Adipose tissue (tissue), 3 donors: Measurements from ENCODE around the gene RPS28. TPM values are rescaled to one million over a fixed set of nuclear protein-coding genes. Genes with fewer than 3 reads are reported as not detected.

Source experiments
- H3K27ac ChIP-seq: one replicate; pipeline ENCODE4 v1.5.1; 2013; ENCODE audit warnings: low read depth, low read length
- WGBS, 3 donors: extraction: QIAGEN DNeasy Blood & Tissue Kit; methylation state at CpG; one replicate each; pipeline ENCODE4 v1.1.7; 2013; 5-methylcytosine and 5-hydroxymethylcytosine counted together
- polyA plus RNA-seq, 3 donors: library from polyadenylated mRNA; stranded (reverse); fragments of 200-250 nt; gene quantifications; one replicate each; pipeline ENCODE4 v1.2.3, GENCODE V29; 2013
- donor health status: healthy with polysubstance abuse.
- donor health status: Bipolar disorder and iron deficiency.
- donor health status: healthy.

Gene RPS28
- polyA plus RNA-seq, 3 donors, result 541 to 965 (median 935) TPM

GRCh38 chr19:8363803-8364771 lies 42.8 kb downstream of the RPS28 start, which contains the start of gene ANGPTL4:
TSS of gene ANGPTL4 (plus strand) at chr19:8364155. CDS start at chr19:8364322, 167 bp downstream.
- peak within 1 kb of the TSS; percentile 90 for H3K27ac ChIP-seq
- 1 to 2% (median 1%) methylated on average over 72 to 81 of the region's 81 CpGs for WGBS, 3 donors

GRCh38 chr19:8366121-8366581 lies 44.9 kb downstream of the RPS28 start:
- WGBS, 3 donors, result 80 to 90% (median 83%) methylated on average over 10 to 11 of the region's 11 CpGs
- no peak overlapping the region for H3K27ac ChIP-seq

GRCh38 chr19:8366961-8367326 lies 45.6 kb downstream of the RPS28 start:
- peak overlapping the region; percentile 63 for H3K27ac ChIP-seq
- 19 to 36% (median 35%) methylated on average over 13 of the region's 13 CpGs for whole genome bisulfite sequencing, 3 donors

- peak overlapping the region; percentile 63 for H3K27ac ChIP-seq
- WGBS, 3 donors, result 17 to 20% (median 20%) methylated on average over 22 to 23 of the region's 23 CpGs
Measured at GRCh38 chr19:8367327-8368001, 46.2 kb downstream of the RPS28 start.

GRCh38 chr19:8370176-8371010 lies 49.1 kb downstream of the RPS28 start:
- H3K27ac ChIP-seq, result no peak overlapping the region
- WGBS, 3 donors, result 62 to 79% (median 68%) methylated on average over 19 of the region's 19 CpGs

- WGBS, 3 donors, result 65 to 82% (median 73%) methylated on average over 26 to 28 of the region's 28 CpGs
- no peak overlapping the region for H3K27ac ChIP-seq
Measured at GRCh38 chr19:8371011-8371804, 49.9 kb downstream of the RPS28 start.

Other genes with a start within 250 kb of the RPS28 start
- gene FBN3, start 171.9 kb upstream of the RPS28 start, polyA plus RNA-seq, result under 1 TPM in 2 of 3 donors, not detected in 1; 0.01 to 0.05 TPM
- 10 to 100 TPM; 16.2 to 66.3 (median 23.4) TPM for gene CERS4, start 112.1 kb upstream of the RPS28 start, polyA plus RNA-seq
- 10 to 100 TPM; 29.4 to 91.2 (median 40.7) TPM for gene CD320, start 13.1 kb upstream of the RPS28 start, polyA plus RNA-seq
- 100 to 1,000 TPM in 1 of 3 donors, 10 to 100 TPM in 2; 60.4 to 144 (median 76.1) TPM for gene NDUFA7, start 121 bp upstream of the RPS28 start, polyA plus RNA-seq
- gene KANK3, start 21.8 kb downstream of the RPS28 start, polyA plus RNA-seq, result 10 to 100 TPM in 2 of 3 donors, 1 to 10 TPM in 1; 5.1 to 31.9 (median 30.5) TPM
- 100 to 1,000 TPM in 1 of 3 donors, 10 to 100 TPM in 2; 43.9 to 297 (median 47.8) TPM for gene ANGPTL4, start 42.7 kb downstream of the RPS28 start, polyA plus RNA-seq
- 100 to 1,000 TPM in 1 of 3 donors, 10 to 100 TPM in 2; 80.4 to 105 (median 86.1) TPM for gene RAB11B, start 68.9 kb downstream of the RPS28 start, polyA plus RNA-seq
- gene MARCHF2, start 91.8 kb downstream of the RPS28 start, polyA plus RNA-seq, result 10 to 100 TPM; 13.4 to 97.9 (median 58.4) TPM
- gene HNRNPM, start 123.5 kb downstream of the RPS28 start, polyA plus RNA-seq, result 100 to 1,000 TPM in 2 of 3 donors, 10 to 100 TPM in 1; 83.6 to 182 (median 105) TPM
- gene PRAM1, start 181.1 kb downstream of the RPS28 start, polyA plus RNA-seq, result 1 to 10 TPM in 2 of 3 donors, under 1 TPM in 1; 0.32 to 3.4 (median 1.0) TPM
- gene ZNF414, start 192.7 kb downstream of the RPS28 start, polyA plus RNA-seq, result 10 to 100 TPM in 2 of 3 donors, 1 to 10 TPM in 1; 9.2 to 27.3 (median 13.9) TPM